HG03135 (cell line): ENCODE data around the gene OR52M1.

Source experiments
- ATAC-seq: cut with Tn5 transposase; IDR thresholded peaks from one replicate; pipeline ENCODE4 v1.9.1; 2021; ENCODE audit warnings: mild to moderate bottlenecking, moderate library complexity; ENCODE audit not compliant: unreplicated experiment

OR52M1 gene

DNA sequence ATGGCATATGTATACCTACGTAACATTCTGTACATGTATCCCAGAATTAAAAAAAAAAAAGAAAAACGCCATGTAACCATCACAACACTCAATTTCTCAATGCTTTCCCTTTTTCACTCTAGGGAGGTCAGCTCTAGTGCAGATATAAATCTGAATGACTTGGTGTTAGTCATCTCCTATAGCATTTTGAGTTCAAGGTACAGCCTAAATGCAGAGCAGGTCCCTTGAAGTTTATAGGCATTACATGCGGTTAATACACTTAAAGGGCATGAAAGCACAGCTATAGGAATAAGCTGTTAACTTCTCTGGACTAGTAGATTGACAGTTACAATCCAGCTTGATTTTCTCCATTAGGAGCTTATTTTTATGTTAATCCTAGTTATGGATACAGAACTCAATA is 20.4 kb downstream of the OR52M1 start:
- no peak for ATAC-seq

DNA sequence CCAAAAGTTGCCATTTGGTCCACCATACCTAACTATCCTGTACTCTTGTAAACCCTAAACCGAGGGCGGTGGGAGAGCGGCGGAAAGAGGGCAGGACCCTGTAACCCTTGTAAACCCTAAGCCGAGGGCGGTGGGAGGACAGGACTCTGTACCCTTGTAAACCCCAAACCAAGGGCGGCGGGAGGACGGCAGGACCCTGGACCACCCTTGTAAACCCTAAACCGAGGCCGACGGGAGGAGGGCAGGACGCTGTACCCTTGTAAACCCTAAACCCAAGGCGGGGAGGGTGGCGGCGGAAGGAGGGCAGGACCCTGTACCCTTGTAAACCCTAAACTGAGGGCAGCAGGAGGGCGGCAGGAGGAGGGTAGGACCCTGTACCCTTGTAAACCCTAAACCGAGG is 24.1 kb downstream of the OR52M1 start:
- ATAC-seq: no peak

DNA sequence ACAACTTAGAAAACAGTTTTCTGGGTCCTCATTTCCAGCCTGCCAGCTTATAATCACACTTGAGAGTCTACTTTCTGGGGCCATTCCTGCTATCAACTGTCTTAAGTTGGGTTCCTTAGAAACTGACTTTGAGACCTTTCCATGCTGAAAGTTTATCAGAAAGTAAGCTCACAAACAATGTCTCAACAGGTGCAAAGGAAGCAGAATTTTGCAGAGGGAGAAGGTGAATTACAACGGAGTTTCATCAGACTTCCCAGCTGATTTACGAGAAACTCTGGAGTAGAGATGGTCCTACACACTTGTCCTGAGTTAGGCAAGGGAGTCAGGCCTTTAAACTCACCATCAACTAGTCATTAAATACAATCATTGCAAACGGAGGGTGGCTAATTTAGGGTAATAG is 31.9 kb downstream of the OR52M1 start:
- no peak for ATAC-seq

DNA sequence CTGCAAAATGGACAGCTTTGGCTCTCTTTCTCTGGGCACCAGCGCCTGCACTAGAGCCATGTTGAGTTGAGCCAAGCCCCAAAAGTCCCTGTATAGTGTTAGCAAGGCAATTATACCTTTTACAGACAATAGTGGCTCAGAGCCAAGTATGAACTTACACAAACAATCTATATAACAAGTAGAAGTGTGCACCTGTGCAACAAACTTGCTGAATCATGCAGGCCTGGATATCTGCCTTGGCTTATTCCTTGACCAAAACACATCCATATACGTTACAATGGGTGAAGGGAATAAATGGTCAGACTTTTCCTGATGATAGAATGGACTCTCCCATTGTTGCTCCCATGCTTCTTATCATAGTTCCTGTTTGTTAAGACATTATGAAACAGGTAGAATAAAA is 32.8 kb downstream of the OR52M1 start:
- ATAC-seq: no peak

DNA sequence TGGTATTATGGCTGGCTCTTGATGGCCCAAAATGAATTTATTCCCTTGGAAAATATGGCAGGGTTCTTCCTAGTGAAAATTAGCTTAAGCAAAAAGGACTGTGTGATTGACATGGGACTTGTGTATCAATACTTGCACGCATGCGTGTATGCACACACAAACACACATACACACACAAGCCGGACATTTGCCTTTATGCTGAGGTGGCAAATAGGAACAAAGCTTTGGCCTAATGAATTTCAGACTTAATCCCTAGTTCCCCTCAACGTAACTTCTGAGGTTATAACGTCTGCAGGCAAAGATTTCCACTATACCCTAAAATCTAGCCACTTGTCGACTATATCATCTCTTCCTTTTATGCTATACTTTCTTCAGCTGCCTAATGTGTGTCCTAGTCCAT is 33.6 kb downstream of the OR52M1 start:
- ATAC-seq: no peak

DNA sequence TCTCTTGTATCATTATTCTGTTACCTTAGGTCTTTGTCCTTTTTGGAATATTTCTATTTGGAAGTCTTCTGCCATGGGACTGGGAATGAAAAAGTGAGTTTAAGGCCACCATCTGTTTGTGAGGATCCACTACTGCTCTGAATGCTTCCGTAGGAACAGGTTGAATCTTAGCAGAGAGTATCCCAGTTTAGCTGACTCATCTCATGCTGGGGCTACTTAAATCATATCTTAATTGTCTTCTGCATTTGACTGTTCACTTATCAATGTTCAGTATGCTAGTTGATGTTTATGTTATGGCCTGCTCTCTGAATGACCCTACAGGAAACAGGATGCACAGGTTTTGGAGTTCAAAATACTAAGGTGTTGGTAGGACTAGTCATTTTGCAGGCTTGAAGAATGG is 35.1 kb downstream of the OR52M1 start:
- ATAC-seq: no peak

DNA sequence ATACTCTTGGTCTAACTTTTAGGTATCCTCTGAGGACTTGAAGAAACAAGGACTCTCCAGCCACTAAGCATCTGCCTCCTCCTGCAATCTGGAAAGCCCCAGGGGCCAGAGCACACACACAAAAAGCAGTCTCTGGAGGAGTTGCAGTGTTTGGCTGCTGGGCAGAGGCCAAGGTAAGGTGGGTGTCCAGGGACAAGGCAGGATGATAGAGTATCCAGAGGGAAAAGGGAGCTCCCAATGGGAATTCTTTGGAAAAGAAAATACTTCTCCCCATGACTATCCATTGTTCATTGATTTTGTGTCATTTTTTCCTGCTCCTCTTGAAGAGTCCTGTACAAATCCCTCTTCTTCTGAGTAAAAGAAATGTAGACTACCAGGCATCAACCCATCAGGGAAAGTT is 36.5 kb downstream of the OR52M1 start, which contains the start of gene OR52I2:
Gene OR52I2 (plus strand): TSS at position 301 of the 400 bp plus-strand sequence.
- ATAC-seq: no peak

DNA sequence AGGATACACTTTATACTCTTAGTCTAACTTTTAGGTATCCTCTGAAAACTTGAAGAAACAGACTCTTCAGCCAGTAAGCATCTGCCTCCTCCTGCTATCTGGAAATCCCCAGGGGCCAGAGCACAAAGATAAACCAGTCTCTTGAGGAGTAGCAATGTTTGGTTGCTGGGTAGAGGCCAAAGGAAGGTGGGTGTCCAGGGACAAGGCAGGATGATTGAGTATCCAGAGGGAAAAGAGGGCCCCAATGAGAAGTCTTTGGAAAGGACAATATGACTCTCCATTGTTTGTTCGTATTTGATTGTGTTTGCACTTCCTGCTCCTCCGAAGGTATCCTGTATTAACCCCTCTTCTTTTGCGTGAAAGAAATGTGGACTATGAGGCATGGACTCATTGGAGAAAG is 44.0 kb downstream of the OR52M1 start:
- no peak for ATAC-seq

DNA sequence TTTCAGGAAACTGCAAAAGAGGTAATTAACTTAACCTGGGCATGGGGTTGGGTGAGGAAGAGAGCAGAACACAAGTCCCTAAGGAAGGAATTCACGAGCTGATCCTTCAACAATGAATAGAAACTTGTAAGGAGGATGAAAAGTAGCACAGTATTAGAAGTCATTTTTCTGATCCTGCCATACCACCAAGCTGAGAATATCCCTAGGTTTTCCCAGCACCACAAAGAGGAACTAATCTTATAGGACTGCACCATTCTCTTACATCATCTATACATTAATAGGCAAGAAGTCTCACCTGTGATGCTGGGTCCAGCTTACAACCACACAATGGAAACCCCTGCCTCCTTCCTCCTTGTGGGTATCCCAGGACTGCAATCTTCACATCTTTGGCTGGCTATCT is 48.7 kb downstream of the OR52M1 start, which contains the start of gene OR52I1:
Gene OR52I1 (plus strand): TSS at position 301 of the 400 bp plus-strand sequence. CDS start 0 bp downstream, at position 301.
- no peak for ATAC-seq
